ENCODE measurements around the gene TTC9B. TPM values are rescaled to one million over a fixed set of nuclear protein-coding genes. Genes with fewer than 3 reads are reported as not detected.

Gene TTC9B
- total RNA-seq, 1 donor from 2014 or later: not detected

DNA sequence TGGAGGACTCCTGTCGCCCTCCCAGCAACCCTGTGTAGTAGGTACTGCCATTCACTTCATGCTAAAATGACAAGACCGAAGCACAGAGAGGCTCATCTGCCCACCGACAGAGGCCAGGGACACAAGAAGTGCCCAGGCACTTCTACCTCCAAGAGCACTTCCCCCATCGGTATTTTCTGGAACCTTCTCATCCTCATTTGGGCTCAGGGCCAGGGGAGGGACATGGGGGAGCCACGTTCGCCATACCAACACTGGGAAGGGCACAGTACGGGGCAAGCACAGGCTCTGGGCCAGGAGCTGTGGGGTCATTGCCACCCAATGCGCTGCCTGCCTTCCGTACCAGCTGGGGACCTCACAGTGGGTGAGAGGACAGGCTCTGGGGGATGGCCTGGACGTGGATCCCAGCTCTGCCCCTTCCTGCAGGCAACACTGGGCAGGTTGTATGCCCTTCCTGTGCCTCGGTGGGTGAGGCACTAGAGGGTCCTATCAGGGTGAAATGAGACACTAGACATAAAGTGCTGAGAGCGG lies 29.6 kb upstream of the TTC9B start:
- DNase-seq: no peak

DNA sequence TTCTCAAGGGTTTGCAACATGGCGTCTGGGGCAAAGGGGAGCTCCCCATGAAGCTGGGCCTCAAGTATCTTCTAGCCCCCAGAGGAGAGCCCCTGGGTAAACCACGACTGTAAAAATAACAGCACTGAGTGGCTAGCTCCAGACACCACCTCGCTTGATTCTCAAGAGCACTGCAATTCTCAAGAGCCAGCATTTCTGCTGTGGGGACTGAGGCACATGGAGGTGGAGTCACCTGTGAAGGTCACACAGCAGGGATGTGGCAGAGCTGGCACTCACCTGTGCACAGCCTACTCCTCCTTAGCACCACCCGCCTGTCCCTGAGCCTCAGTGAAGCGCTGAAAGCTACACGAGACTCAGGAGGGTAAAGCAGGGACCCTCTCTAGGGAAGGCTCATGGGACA lies 29.0 kb upstream of the TTC9B start:
- DNase-seq: no peak

DNA sequence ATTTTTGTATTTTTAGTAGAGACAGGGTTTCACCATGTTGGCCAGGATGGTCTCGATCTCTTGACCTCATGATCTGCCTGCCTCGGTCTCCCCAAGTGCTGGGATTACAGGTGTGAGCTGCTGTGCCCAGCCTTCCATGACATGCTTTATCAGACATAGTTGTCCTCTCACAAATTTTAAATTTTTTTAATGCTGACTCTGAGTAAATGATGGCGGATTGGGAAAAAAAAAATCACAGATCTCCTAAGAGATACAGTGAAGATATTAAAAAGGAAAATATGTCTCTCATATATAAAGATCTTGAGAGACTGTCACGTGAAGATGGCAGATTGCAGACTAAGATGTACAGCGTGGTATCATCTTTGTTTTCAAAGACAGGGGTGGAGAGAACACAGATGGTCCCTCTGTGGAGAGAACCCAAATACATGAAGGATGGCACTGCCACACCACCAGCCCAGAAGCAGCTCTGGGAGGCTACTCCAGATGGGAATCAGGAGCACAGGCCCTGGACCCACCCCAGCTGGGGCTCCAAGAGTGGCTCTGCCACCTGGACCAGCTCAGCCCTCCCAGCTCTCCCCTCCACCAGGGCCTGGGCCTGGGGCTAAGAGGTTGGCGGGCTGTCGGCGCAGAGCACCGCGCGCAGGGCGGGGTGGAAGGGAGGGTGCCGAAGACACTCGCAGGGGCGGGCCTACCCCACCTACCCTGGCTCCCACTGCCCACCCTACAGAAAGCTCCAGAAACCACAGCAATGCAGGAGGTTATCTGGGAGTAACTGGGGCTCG lies 28.3 kb upstream of the TTC9B start:
- no peak for DNase-seq

DNA sequence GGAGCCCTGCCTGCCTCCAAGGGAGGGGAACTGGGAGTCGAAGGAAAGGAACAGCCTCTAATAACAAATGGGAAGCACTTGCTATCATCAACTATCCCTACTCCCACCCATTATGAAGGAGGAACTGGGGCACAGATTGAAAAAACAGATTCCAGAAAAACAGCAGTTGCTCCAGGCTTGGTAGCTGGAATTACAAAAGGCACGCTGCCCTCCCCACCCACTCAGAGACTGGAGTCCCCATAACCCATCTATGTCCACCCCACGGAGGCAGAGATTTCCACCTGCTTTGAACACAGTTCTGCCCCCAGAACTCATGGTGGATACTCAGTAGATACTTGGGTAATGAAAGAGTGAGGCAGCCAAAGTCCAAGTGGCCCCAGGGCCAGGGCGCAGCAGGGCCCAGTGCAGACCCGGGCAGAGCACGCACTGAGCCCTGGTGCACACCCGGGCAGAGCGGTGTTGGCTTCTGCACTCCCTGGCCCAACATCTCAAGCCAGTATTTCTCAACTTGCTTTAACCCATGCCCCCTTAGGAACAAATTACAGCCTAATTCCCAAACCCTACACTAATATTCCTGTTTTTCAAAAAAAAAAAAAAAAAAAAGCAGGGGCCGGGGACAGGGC lies 27.4 kb upstream of the TTC9B start:
- no peak for DNase-seq

DNA sequence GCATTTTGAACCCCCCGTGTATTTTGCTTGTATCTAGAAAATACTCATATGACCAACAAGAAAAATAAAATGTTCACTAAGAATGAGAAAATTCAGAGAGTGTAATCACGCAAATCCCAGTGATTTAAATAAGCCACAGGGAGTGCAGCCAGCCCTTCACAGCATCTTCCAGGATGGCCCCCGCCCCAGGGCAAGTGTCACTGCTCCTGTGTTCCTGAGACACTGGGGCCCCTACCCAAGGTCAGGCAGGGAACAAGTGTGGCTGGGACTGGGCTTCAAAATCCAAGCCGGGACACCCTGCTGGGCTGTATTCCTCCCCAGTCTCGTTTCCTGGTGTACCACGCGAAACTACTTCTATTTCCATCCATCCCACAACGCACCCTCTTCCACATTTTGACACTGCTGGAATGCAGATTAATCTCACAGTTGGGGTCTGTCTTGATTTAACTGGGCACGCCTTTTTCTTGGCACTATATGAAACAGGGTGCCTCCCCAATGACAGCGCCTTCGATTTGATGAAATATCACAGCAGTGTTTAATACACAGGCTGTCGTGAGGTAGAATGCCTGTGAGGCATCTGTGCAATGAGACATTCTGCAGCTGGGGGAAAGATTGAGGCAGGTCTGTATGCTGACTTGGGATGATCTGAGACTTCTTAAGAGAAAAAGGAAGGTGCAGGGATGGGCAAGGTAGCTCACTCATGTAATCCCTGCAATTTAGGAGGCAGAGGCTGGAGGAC lies 26.6 kb upstream of the TTC9B start:
- no peak for DNase-seq

DNA sequence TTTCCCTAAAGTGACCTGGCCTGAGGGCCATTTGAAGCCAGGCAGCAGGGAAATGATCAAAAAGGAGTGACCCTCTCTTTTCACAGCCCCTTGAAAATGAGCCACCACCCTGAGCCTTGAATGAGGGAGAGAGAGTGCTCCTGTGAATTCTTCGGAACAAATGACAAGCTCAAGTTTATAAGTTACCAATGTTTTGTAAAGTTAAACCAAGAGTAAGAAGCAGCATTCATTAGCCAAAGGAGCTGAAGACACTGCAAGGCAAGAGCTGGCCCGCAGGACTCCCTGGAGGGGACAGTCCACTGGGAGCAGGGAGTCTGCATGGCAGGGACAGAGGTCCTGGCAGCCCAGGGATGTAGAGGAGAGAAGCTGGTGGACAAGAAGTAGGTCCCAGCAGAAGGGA lies 25.0 kb upstream of the TTC9B start:
- DNase-seq: no peak

DNA sequence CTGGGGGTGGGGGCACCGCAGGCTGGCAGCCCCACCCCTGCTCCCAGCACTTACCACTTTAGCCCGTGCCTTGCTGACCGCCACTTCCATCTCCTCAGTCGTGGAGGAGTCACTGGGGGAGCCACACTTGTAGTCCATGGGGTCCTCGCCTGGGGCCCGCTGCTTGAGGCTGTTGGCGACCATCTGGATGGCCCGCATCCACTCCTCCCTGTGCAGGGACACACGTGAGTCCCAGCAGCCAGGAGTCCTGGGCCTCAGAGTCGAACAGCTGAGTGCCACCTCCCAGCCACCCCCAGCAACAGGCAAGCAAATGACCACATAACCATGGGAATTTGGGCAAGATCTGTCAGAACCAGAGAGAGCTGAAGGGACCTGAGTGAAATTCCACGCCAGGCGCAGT lies 24.3 kb upstream of the TTC9B start:
- DNase-seq: no peak

DNA sequence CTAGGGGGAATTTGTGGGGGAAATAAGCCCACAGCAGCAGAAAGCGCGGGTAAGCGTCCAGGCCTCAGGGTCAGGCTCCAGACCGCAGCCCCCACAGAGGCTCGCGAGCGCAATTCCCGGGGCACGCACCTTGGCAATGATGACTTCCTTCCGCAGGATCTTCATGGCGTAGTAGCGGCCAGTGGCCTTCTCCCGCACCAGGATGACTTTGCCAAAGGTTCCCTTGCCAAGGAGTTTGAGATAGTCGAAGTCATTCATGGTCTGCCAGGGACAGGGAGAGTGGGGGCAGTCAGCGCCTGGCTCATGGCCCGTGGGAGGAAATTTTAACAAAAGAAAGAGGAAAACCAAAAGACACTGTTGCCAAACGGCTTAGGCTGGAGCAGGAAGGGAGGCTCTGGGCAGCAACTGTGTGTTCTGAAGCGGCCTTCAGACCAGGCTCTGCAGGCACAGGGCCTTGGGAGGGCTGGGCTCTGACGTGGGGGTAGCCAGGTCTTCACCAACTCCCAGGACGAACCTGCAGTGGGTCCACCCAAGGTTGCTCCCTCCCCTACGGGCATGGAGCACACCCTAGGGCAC lies 23.7 kb upstream of the TTC9B start:
- peak; percentile 92 for DNase-seq

DNA sequence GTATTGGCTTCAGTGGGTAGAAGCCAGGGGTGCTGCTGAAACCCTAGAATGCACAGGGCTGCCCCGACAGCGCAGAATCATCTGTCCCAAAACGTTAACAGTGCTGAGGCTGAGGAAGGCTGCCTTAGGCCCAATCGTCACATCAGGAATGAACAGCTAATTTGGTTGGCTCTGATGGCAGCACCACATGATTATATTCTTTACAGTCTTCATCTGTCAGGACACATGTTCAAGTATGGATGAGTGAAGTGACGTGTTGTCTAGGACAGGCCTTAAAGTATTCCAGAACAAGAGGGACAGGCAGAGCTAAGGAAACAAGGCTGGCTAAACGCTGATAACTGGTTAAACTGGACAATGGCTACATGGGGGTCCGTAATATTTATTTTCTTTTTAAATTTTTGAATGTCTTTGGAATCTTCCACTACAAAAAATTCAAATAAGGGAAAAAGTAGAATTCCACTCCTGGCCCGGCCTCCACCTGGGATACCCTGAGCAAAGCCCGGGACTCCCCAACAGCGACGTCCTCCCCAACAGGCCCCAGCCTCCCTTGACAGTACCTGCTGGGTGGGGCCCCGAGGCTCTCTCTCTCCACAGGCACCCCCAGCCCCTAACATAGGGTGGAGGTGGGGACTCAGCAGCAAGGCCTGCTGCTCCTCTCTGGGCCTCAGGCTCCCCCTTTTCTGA lies 23.1 kb upstream of the TTC9B start:
- no peak for DNase-seq

DNA sequence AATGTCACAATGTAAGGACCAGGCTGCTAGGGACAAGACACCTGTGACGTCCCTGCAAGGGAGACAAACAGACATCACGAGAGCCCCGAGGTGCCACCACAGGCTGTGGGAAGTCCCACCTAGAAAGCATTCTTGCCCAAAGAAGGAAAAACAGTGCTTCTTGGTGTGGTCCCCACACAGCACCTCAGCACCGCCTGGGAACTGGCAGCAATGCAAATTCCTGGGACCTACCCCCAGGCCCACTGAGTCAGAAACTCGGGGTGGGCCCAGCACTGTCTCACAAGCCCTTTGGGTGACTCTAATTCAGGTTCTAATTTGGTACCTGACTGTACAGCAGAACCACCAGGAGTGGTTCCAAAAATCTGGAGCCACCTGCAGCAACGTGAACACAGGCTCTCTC lies 22.1 kb upstream of the TTC9B start:
- no peak for DNase-seq

DNA sequence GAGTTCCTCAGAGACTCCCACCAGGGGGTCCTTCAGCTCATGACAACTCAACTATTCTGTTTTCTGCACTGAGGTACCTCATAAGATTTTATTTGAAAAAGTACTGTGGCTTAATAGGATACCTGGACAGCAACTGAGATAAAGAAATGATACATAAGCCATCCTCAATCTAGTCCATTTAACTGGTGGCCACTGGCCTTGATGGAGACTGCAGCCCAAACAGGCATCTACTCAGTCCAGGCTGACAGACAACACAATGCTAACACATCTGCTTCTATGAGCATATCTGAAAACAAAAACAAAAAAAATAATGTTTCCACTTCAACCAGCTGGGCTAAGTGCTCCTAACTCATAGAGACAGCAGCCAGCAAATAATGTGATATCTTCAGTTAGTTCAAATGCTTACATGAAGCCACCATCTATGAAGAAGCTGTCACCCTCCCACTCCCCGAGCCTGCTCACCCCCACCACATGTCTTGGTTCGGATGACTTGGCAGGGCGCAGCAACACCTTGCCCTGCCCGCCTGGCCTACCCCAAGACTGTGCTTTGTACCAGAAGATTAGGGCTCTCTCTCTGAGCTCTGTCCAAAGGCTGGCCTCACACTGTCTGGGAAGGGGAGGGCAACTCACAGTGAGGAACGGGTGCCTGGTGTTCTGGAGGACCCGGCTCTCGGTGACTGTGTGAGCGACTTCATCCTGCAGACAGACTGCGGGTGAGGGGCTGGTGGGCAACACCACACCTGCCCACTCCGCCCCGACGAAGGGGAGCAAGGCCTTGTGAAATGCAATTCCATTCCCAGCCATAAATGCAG lies 21.4 kb upstream of the TTC9B start:
- no peak for DNase-seq

DNA sequence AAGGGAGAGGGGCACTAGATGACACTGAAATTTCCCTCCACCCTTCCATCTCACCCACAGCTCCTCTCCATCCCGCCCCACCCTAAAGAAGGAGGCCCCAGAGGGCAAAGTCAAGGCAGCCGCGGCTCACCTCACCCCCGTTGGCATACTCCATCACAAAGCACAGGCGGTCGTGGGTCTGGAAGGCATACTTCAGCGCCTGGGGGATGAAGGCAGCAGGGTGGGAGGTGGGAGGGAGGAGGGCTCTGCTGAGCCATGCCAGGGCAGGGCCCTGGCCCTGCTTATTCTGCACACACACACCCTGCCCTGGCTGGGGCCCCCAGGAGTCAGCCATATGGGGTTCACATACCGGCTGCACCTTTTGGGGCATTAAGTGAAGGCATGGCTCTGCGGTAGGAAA lies 20.6 kb upstream of the TTC9B start:
- DNase-seq: no peak

DNA sequence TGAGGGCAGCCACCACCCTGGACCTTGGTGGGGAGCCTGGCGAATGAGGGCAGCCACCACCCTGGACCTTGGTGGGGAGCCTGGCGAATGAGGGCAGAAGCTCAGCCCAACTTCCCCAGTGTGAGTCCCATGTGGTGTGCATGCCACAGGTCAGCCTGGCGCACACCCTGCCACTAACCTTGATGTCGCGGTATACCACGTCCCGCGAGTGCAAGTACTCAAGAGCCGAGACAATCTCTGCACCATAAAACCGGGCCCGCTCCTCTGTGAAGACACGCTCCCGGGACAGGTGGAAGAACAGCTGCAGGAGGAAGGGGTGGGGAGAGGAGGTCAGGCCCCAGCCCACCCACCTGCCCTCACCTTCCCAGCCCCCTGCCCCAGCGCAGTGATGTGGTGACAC lies 19.6 kb upstream of the TTC9B start:
- no peak for DNase-seq

DNA sequence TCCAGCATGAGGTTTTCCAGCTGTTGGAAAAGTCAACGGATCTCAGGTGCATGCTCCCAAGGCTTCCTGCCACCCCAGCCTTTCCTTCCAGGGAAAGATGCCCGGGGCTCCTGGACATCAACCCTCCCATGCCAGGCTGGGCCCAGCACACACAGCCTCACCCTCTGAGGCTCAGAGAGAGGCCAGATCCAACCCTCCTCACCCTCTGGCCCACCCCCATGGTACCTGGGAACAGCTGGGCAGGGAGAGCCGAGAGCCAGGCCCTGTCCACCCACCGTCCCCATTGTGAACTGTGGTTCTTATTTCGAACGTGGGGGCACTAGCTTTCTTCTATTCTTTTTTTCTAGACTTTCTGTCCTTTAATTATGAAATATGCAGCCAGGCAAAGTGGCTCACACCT lies 18.2 kb upstream of the TTC9B start:
- no peak for DNase-seq

DNA sequence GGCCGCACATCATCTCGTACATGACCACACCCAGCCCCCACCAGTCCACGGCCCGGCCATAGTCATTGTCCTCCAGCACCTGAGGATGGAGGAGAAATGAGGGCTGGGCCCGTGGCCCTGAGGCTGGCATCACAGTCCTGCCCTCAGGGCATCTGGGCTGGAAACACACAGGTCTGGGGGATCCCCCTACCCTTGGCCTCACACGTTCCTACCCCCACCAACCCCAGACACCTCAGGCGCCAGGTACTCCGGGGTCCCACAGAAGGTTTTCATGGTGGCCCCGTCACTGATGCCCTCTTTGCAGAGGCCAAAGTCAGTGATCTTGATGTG lies 17.8 kb upstream of the TTC9B start:
- DNase-seq: no peak

DNA sequence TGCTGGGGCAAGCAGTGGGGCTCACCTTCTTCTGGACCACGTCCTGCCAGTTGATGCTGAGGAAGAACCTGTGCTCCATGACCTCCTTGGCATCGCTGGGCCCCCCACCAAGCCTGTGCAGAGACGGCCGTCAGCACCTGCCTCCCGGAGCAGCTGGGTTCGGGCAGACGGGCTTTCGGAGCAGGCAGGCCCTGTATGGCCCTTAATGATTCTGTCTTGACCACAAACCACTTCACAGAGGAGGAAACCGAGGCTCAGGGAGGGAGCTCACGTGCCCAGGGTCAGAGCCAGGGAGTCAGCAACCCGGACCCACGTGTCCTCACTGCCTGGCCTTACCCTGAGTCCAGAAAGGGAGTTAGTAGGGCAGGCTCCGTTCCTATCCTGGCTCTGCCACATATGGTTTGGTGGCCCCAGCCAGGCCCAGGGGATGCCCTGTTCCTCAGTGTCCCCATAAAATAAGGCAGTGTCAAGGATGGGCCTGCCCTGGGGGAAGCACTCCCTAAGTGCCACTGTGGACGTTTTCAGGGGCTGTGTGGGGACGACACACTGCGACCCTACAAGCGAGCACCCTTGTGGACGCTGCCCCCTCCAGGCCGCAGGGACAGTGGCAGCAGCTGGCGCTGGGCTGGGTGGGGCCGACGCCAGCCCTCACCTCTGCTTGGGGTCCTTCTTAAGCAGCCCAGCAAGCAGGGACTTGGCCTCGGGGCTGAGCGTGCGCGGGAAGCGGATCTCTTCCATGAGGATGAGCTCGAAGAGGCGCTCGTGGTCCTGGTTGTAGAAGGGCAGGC lies 17.2 kb upstream of the TTC9B start:
- no peak for DNase-seq

DNA sequence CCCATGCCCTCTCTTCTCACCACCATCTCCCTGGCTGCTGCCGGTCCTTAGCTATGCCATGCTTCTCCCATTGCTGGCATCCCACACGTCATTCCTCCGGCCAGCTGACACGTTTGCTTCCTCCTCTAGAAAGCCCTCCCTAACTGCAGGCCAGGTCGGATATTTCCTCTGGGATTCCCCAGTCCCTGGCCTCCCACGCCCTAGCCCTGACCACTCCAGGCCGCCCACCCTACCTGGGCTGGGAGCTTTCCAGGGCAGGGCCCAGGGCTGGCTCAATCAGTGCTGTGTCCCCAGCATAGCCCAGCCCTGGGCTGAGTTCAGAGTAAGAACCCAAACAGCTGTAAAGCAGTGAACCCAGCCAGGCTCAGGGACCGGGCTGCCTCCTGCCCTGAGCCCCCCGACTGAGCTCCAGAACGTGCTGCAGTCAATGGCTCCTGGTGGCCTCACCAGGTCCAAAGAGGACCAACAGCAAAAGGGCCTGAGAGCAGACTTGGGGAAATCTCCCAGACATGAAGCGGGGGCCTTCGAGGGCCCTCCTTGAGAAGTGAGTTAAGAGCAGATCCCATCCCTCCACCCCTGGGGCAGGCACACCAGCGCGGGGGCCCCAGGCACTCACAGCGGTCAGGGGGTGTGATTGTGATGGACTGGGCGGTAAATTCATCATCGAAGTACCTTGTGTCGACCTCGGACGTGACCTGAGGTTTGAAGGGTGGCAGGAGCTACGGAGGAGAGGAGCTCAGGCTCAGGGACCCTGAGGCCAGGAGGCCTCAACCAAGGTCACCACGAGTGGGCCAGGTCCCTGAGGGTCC lies 16.4 kb upstream of the TTC9B start:
- DNase-seq: peak; percentile 31

DNA sequence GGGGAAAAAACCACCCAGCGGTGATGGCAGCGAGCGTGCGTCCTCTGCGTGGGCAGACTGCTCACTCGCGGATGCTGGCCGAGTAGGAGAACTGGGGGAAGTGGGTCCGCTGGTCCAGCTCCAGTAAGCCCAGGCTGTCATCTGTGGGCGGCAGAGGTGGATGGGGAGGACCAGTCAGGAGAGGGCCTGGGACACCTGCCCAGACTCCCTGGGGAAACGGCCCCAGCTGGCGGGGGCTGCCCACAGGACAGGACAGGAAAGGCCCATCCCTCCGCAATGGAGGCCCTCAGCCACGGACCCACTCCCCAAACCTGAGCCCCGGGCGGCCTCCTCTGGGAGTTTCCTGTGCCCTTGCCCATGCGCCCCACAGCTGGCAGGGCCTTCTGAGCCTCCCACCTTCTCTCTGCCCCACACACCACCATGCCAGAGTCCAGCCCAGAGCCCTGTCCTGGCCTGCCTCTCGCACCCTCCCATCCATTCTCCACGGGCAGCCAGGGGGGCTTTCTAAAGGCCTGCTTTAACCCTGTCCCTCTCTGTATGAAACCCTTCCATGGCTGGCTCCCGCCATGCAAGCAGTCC lies 15.7 kb upstream of the TTC9B start:
- no peak for DNase-seq

DNA sequence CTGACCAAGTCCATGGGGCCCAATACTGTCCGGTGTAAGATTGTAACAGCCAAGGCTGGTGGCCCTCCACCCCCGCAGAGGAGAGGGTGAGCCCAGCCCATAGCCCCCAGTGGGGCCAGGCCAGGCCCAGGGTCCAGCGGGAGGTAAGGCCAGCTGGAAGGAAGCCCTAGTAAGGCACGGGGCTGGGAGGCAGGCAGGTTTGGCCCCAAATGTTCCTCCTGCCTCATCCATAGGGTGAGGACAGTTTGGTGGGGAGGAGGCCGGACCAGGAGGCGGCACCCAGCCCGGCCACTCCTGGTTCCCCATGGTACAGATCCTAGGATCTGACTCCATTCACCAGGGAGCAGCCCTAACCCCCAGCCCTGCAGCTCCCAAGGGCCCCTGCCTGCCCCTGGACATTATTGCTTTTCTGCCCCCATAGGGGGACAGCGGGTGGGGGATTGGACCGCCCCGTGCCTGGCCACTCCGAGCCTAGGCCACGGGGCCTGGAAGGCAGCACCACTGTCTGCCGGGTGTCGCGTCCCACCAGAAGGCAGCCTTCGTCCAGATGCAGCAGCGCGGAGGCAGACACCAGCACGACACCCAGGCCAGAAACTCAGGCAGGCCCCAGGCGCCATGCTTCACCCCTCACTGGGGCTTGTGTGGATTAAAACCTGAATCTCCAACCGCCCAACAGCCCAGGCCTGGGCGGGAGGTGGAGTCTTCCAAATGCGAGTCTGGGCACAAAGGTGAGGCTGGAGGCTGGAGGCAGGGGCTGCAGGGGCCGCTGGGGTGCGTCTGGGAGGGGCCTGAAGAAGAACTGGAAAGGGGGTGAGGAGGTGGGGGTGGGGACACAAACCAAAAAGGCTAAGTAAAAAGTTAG lies 15.0 kb upstream of the TTC9B start:
- DNase-seq: no peak

Measured in dermis blood vessel endothelial cell (primary cell).